GM10266 (cell line): ENCODE measurements around the gene HSP90B1.

Experiments used
- DNase-seq: peaks from one replicate; pipeline ENCODE4 v3.0.0; 2012; ENCODE audit errors: extremely low spot score
- TF ChIP-seq, protein P1 (sequence below): IDR thresholded peaks from 2 replicates; pipeline ENCODE4 v1.5.1; 2012; ENCODE audit warnings: mild to moderate bottlenecking, low read depth; ENCODE audit not compliant: control insufficient read depth, insufficient read depth; ENCODE audit errors: missing control alignments

The HSP90B1 gene

DNA sequence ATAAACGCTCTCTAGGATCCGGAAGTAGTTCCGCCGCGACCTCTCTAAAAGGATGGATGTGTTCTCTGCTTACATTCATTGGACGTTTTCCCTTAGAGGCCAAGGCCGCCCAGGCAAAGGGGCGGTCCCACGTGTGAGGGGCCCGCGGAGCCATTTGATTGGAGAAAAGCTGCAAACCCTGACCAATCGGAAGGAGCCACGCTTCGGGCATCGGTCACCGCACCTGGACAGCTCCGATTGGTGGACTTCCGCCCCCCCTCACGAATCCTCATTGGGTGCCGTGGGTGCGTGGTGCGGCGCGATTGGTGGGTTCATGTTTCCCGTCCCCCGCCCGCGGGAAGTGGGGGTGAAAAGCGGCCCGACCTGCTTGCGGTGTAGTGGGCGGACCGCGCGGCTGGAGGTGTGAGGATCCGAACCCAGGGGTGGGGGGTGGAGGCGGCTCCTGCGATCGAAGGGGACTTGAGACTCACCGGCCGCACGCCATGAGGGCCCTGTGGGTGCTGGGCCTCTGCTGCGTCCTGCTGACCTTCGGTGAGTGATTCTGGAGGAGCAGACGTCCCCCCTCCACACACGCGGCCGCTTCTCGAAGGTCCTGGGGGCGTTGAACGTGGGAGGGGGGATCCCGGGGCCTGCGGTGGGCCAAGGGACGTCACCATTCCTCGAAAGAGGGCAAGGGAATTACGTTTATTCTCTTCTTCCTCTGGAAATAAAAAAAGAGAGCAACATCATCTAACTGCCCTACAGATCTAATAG is at the start of gene HSP90B1:
TSS of gene HSP90B1 (plus strand) at position 377 of the 753 bp plus-strand sequence. CDS start at position 483, 106 bp downstream.
- TF ChIP-seq, protein P1, sequence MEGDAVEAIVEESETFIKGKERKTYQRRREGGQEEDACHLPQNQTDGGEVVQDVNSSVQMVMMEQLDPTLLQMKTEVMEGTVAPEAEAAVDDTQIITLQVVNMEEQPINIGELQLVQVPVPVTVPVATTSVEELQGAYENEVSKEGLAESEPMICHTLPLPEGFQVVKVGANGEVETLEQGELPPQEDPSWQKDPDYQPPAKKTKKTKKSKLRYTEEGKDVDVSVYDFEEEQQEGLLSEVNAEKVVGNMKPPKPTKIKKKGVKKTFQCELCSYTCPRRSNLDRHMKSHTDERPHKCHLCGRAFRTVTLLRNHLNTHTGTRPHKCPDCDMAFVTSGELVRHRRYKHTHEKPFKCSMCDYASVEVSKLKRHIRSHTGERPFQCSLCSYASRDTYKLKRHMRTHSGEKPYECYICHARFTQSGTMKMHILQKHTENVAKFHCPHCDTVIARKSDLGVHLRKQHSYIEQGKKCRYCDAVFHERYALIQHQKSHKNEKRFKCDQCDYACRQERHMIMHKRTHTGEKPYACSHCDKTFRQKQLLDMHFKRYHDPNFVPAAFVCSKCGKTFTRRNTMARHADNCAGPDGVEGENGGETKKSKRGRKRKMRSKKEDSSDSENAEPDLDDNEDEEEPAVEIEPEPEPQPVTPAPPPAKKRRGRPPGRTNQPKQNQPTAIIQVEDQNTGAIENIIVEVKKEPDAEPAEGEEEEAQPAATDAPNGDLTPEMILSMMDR, result no peak
- DNase-seq, result peak; percentile 93

DNA sequence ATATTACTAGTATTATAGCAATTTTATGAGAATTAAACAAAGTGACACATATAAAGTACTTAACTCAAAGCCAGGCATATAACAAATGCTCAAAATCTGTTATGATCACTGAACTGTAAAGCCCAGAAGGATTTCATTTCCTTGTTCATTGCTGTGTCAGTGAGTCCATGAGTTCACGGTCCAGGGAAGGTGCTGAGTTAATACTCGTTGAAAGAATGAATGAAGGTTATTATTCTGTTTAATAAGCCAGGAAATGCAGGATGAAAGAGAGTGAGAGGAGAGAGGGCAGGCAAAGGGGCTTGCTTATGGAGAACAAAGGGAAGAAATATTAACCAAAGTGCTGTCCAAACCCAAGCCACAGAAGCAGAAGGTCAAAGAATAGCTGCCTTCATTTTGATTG is 48.9 kb upstream of the HSP90B1 start:
- DNase-seq, result no peak
- TF ChIP-seq, protein P1, result no peak

DNA sequence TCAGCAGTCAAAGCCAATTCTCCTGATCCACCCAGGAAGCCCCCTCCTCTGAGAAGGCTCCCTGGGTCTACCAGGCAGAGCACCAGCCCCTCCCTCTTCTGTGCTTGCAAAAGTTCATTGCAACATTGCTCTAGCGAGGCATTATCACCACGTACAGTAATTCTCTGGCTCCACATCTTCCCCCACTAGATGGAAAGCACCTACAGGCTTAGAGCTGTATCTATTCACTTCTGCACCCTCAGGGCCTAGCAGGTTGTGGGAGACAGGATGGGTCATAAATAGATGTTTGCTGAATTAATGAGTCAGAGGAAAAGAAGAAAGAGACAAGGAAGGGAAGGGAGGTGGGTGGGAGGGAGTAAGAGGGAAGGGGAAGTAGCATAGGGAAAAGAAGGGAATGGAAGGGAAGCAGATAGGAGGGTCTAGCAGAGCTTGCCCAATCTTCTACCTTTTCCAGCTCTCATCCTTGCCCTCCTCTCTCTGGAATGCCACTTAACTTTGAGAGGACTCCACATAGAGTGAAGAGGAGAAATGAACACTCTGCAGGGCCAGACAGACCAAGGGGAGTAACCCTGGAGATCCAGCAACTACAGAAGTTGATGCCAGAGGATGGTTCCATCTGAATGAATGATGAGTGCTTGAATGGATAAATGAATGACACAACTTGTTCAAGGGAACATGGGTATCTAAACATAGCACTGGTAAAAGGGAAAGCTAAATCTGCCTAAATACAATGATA is 47.2 kb upstream of the HSP90B1 start:
- DNase-seq, result peak; percentile 36
- TF ChIP-seq, protein P1, result no peak

DNA sequence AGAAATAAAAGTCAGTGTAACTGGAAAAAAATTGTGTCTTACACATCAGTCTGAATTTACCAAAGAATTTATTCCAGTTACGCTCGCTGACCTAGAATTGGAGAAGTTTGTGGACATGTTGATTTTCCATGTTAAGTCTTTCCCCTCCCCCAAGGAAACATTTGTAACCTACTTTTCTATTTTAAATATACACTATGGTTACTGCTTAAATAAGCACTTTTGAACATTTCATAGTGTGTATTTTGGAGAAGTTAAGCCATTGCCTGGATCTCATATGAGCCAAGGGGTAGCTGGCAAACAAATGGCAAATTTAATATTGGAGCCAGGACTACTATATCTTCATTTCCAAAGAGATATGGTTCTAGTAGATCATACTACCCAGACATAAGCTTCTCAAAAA is 46.3 kb upstream of the HSP90B1 start:
- TF ChIP-seq, protein P1, result no peak
- DNase-seq, result no peak

DNA sequence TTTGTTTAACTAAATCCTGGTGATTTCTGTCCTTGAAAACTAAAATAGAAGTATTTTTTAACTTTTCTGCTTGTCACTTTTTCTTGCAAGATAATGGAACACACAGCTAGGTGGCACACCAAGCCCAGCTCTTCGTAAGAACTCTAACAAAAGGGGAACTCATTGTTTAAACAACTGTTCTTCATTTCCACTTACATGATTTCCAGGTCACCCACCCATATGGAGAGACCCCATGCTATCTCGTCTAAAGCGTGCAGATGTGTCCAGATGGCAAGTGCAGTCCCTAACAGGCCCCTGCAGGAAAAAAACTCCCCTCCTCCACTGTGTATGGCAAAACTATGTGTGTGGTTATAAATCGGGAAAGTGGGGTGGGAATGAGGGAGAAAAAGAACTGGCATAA is 45.9 kb upstream of the HSP90B1 start:
- DNase-seq, result peak; percentile 62
- TF ChIP-seq, protein P1, result peak; percentile 75

DNA sequence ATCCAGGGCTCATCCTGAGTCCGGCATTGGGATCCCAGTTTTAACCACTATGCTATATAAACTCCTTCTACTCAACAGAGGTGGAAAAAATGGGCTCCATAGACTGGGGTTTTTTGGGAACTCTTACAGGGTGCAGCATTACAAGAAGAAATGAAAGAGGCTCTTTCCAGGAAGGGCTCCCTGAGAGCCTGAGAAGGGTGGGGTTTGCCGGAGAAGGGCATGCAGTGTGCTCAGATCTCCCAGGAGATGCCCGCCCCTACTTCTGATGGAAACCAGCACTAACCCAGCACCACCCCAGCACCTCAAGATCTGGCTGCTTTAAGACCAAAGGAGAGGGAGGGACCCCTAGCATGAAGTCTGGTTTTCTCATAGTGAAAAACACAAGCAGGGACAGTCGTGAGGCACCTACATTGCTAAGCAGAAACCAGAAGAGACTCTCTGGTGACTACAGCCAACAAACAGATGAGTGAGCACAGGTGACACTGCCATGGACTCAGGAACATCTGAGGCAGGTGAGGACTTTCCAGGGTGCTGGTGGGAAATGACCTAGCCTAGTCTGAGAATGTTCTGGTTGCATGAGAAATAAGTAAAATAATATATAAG is 43.9 kb upstream of the HSP90B1 start:
- no peak for DNase-seq
- TF ChIP-seq, protein P1, result no peak
